ENCODE data around the gene SERPINA9. TPM values are rescaled to one million over a fixed set of nuclear protein-coding genes. Genes with fewer than 3 reads are reported as not detected.

Gene SERPINA9
- total and polyA plus RNA-seq, 4 donors = not detected

- 83 to 95% methylated on average over 3 of the region's 3 CpGs for WGBS, 2 donors
- TF ChIP-seq CTCF (IDR thresholded peaks at IDR 0.05; ENCODE audit: control extremely low read depth, extremely low read depth) = no peak
- Histone ChIP-seq H3K4me1 (ENCODE audit: control insufficient read depth in 5 of 5, insufficient read depth in 5 of 5, low read length in 5 of 5) (peaks cover 0 to 6% (median 2%) of the 10 kb centered on the region in 5 donors), H3K36me3 (ENCODE audit: control insufficient read depth in 4 of 4, insufficient read depth in 4 of 4, low read length in 4 of 4) (no peaks in the 10 kb centered on the region), H3K4me3 (no peak overlapping the region), H3K27ac (ENCODE audit: low read depth in 1 of 2, low read length in 1 of 2) (no peak overlapping the region), H3K9ac (ENCODE audit: insufficient read depth in 1 of 2, low read length in 2 of 2) (no peak overlapping the region), H3K27me3 (ENCODE audit: control insufficient read depth in 3 of 3, insufficient read depth in 3 of 3, low read length in 2 of 3) (no peaks in the 10 kb centered on the region), H3K9me3 (ENCODE audit: control insufficient read depth in 4 of 4, insufficient read depth in 3 of 4, low read length in 3 of 4) (peaks cover 0 to 4% (median 0%) of the 10 kb centered on the region in 4 donors)
- DNase-seq (no peak), ATAC-seq (ENCODE audit: insufficient read depth, low FRiP score) (no peak)
Measured at GRCh38 chr14:94498215-94498614, 22.2 kb upstream of the SERPINA9 start.

- no peak overlapping the region for H3K9ac ChIP-seq (ENCODE audit: insufficient read depth in 1 of 2, low read length in 2 of 2)
- ATAC-seq (ENCODE audit: insufficient read depth, low FRiP score) (no peak), DNase-seq (no peak)
- no peak overlapping the region for H3K27ac ChIP-seq (ENCODE audit: low read depth in 1 of 2, low read length in 1 of 2)
- H3K4me3 ChIP-seq = no peak overlapping the region
- peaks cover 0 to 4% (median 0%) of the 10 kb centered on the region in 4 donors for H3K9me3 ChIP-seq (ENCODE audit: control insufficient read depth in 4 of 4, insufficient read depth in 3 of 4, low read length in 3 of 4)
- H3K36me3 ChIP-seq (ENCODE audit: control insufficient read depth in 4 of 4, insufficient read depth in 4 of 4, low read length in 4 of 4) = no peaks in the 10 kb centered on the region
- H3K4me1 ChIP-seq (ENCODE audit: control insufficient read depth in 5 of 5, insufficient read depth in 5 of 5, low read length in 5 of 5) = no peaks in the 10 kb centered on the region
- no peaks in the 10 kb centered on the region for H3K27me3 ChIP-seq (ENCODE audit: control insufficient read depth in 3 of 3, insufficient read depth in 3 of 3, low read length in 2 of 3)
- 64 to 83% methylated on average over 4 of the region's 4 CpGs for WGBS, 2 donors
- no peak for TF ChIP-seq CTCF (IDR thresholded peaks at IDR 0.05; ENCODE audit: control extremely low read depth, extremely low read depth)
Measured at GRCh38 chr14:94494085-94494484, 18.1 kb upstream of the SERPINA9 start.

- Histone ChIP-seq H3K4me3 (no peak overlapping the region), H3K36me3 (ENCODE audit: control insufficient read depth in 4 of 4, insufficient read depth in 4 of 4, low read length in 4 of 4) (no peaks in the 10 kb centered on the region), H3K27me3 (ENCODE audit: control insufficient read depth in 3 of 3, insufficient read depth in 3 of 3, low read length in 2 of 3) (no peaks in the 10 kb centered on the region), H3K9ac (ENCODE audit: insufficient read depth in 1 of 2, low read length in 2 of 2) (no peak overlapping the region), H3K4me1 (ENCODE audit: control insufficient read depth in 5 of 5, insufficient read depth in 5 of 5, low read length in 5 of 5) (peaks cover 0 to 4% (median 0%) of the 10 kb centered on the region in 5 donors), H3K27ac (ENCODE audit: low read depth in 1 of 2, low read length in 1 of 2) (no peak overlapping the region), H3K9me3 (ENCODE audit: control insufficient read depth in 4 of 4, insufficient read depth in 3 of 4, low read length in 3 of 4) (no peaks in the 10 kb centered on the region)
- 53 to 54% methylated on average over 4 of the region's 4 CpGs for WGBS, 2 donors
- no peak for TF ChIP-seq CTCF (IDR thresholded peaks at IDR 0.05; ENCODE audit: control extremely low read depth, extremely low read depth)
- DNase-seq = no peak
- no peak for ATAC-seq (ENCODE audit: insufficient read depth, low FRiP score)
Measured at GRCh38 chr14:94491511-94491910, 15.5 kb upstream of the SERPINA9 start.

GRCh38 chr14:94489336-94489735 is 13.3 kb upstream of the SERPINA9 start:
- no peak for TF ChIP-seq CTCF (IDR thresholded peaks at IDR 0.05; ENCODE audit: control extremely low read depth, extremely low read depth)
- 72 to 77% methylated on average over 11 of the region's 11 CpGs for WGBS, 2 donors
- no peak overlapping the region for H3K4me3 ChIP-seq
- H3K9ac ChIP-seq (ENCODE audit: insufficient read depth in 1 of 2, low read length in 2 of 2) = no peak overlapping the region
- H3K27ac ChIP-seq (ENCODE audit: low read depth in 1 of 2, low read length in 1 of 2) = no peak overlapping the region
- no peaks in the 10 kb centered on the region for H3K27me3 ChIP-seq (ENCODE audit: control insufficient read depth in 3 of 3, insufficient read depth in 3 of 3, low read length in 2 of 3)
- DNase-seq = no peak
- H3K9me3 ChIP-seq (ENCODE audit: control insufficient read depth in 4 of 4, insufficient read depth in 3 of 4, low read length in 3 of 4) = no peaks in the 10 kb centered on the region
- peaks cover 0 to 9% (median 0%) of the 10 kb centered on the region in 5 donors for H3K4me1 ChIP-seq (ENCODE audit: control insufficient read depth in 5 of 5, insufficient read depth in 5 of 5, low read length in 5 of 5)
- H3K36me3 ChIP-seq (ENCODE audit: control insufficient read depth in 4 of 4, insufficient read depth in 4 of 4, low read length in 4 of 4) = no peaks in the 10 kb centered on the region
- ATAC-seq (ENCODE audit: insufficient read depth, low FRiP score) = no peak

Data from lung (tissue), 12 donors.